CD4-positive, alpha-beta T cell treated with Interleukin-21 for 1 hour (primary cell): ENCODE data around the gene PCDHGA4.
"Not testable (repeated sequence)": the region's sequence is repeated elsewhere in the genome, so short reads cannot be mapped to it uniquely, and the experiment has no call there.

Experiments
- DNase-seq: peaks from one replicate; pipeline ENCODE4 v3.0.0-alpha.2; 2020

Gene PCDHGA4

DNA sequence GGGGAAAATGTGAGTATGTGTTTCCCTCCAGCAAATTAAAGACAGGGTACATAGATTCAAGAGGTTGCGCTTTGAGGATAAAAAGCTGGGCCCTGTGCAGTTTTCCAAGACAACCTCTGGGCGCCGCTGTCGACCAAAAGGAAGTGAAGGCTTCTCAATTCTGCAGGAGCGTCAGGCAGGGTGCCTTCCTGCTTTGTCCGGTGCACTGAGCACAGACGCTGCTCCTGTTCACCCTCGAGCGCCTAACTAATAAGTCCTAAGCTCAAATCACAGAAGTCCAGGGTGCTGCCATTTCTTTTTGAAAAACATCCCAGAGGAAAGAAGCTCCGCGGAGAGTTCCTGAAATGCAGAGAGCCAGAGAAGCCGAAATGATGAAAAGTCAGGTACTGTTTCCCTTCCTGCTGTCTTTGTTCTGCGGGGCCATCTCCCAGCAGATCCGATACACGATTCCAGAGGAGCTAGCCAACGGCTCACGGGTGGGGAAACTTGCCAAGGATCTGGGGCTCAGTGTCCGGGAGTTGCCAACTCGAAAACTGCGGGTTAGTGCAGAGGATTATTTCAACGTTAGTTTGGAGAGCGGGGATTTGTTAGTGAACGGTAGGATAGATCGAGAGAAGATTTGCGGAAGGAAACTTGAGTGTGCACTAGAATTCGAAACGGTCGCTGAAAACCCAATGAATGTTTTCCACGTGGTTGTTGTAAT lies 4.8 kb upstream of the PCDHGA4 start, which contains the start of gene PCDHGB1:
Gene PCDHGB1, plus strand, starts transcription at position 183 of the 703 bp plus-strand sequence. Its CDS starts 162 bp downstream, at position 345.
- peak; percentile 44 for DNase-seq

DNA sequence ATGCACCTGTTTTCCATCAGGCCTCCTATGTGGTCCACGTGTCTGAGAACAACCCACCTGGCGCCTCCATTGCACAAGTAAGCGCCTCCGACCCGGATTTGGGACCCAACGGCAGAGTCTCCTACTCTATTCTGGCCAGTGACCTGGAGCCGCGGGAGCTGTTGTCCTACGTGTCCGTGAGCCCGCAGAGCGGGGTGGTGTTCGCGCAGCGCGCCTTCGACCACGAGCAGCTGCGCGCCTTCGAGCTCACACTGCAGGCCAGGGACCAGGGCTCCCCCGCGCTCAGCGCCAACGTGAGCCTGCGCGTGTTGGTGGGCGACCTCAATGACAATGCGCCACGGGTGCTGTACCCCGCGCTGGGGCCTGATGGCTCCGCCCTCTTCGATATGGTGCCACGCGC lies 3.2 kb upstream of the PCDHGA4 start:
- DNase-seq, result no peak

DNA sequence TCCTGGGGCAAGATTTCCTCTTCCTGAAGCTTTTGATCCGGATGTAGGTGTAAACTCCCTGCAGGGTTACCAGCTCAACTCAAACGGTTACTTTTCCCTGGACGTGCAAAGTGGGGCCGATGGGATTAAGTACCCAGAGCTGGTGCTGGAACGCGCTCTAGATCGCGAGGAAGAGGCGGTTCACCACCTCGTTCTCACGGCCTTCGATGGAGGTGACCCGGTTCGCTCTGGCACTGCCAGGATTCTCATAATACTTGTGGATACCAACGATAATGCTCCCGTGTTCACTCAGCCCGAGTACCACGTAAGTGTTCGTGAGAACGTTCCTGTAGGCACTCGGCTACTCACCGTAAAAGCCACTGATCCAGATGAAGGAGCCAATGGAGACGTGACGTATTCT lies 820 bp downstream of the PCDHGA4 start:
- no peak for DNase-seq

DNA sequence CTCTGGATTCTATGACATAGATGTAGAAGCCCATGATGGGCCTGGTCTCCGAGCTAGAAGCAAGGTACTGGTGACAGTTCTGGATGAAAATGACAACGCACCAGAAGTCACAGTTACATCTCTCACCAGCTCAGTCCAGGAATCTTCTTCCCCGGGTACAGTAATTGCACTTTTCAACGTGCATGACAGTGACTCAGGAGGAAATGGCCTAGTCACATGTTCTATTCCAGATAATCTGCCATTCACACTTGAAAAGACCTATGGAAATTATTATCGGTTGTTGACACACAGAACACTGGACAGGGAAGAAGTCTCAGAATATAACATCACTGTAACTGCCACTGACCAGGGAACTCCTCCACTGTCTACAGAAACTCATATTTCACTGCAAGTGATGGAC lies 1.3 kb downstream of the PCDHGA4 start:
- DNase-seq, result no peak

DNA sequence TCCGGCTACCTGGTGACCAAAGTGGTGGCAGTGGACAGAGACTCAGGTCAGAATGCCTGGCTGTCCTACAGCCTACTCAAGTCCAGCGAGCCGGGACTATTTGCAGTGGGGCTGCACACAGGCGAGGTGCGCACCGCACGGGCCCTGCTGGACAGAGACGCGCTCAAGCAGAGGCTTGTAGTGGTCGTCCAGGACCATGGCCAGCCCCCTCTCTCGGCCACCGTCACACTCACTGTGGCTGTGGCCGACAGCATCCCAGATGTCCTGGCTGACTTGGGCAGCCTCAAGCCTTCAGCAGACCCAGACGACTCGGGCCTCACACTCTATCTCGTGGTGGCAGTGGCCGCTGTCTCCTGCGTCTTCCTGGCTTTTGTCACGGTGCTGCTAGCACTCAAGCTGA lies 2.1 kb downstream of the PCDHGA4 start:
- DNase-seq, result no peak

DNA sequence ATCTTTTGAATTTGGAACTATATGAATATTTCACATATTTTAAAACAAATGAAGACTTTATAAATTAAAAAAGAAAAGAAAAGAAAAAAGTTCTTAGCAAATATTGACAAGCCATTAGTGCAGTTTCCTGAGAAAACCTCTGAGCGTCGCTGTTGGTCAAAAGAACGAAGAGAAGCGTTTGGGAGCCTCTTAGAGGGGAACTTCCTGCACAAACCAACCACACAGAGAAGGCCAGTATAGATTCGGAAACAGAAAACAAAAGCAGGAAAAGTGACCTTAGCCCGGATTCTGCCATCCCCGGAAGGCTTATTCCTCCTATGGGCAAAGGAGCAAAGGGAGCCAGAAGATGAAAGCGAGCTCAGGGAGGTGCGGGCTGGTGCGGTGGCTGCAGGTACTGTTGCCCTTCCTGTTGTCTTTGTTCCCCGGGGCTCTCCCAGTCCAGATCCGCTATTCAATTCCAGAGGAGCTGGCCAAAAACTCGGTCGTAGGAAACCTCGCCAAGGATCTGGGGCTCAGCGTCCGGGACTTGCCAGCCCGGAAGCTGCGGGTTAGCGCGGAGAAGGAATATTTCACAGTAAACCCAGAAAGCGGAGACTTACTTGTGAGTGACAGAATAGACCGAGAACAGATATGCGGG lies 5.1 kb downstream of the PCDHGA4 start, which contains the start of gene PCDHGB2:
Gene PCDHGB2, plus strand, starts transcription at position 205 of the 637 bp plus-strand sequence. Its CDS starts 142 bp downstream, at position 347.
- DNase-seq, result peak; percentile 50

DNA sequence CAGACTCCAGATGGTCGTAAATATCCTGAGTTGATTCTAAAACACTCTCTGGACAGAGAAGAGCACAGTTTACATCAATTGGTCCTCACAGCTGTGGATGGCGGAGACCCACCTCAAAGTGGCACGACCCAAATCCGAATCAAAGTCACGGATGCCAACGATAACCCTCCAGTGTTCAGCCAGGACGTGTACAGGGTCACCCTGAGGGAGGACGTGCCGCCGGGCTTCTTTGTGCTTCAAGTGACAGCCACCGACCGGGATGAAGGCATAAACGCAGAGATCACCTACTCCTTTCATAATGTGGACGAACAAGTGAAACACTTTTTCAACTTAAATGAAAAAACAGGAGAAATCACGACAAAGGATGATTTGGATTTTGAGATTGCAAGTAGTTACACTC lies 5.9 kb downstream of the PCDHGA4 start:
- no peak for DNase-seq

DNA sequence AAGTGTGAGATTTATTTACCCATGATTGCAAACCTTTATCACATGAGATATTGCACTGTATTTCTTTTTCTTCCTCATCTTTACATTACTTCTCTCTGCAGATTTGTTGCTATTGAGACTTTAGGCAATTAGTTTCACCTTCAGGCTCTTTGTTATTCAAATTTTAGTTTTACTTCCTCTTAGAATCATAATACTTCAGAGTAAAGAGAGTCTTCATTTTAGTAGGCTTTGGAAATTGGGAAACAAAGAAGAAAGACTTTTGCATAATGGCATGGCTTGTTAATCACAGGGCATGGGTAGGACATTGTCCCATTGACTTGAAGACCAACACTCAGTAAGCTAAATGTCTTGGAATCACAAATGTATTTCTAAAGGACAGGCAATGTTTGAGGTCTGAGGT lies 7.9 kb downstream of the PCDHGA4 start:
- no peak for DNase-seq

DNA sequence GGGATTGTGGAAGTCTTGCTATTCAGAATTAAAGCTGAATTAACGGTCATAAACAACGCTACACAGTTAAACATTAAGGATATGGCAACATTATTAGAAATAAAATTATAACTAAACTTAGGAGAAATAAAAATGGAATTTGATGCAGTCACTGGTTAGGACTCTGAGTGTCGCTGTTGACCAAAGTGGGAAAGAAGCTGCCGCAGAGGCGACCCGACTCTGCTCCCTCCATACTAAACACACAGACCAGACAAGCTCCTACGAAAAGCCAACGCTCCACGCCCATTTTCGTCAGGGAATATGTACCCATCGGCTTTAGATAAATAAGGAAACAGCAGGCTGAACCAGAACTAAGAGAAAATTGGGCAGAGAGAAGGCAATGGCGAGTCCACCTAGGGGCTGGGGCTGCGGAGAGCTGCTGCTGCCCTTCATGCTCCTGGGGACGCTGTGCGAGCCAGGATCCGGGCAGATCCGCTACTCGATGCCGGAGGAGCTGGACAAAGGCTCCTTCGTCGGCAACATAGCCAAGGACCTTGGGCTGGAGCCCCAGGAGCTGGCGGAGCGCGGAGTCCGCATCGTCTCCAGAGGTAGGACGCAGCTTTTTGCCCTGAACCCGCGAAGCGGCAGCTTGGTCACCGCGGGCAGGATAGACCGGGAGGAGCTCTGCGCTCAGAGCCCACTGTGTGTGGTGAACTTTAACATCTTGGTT lies 9.3 kb downstream of the PCDHGA4 start, which contains the start of gene PCDHGA5:
Gene PCDHGA5, plus strand, starts transcription at position 211 of the 709 bp plus-strand sequence. Its CDS starts 169 bp downstream, at position 380.
- no peak for DNase-seq

DNA sequence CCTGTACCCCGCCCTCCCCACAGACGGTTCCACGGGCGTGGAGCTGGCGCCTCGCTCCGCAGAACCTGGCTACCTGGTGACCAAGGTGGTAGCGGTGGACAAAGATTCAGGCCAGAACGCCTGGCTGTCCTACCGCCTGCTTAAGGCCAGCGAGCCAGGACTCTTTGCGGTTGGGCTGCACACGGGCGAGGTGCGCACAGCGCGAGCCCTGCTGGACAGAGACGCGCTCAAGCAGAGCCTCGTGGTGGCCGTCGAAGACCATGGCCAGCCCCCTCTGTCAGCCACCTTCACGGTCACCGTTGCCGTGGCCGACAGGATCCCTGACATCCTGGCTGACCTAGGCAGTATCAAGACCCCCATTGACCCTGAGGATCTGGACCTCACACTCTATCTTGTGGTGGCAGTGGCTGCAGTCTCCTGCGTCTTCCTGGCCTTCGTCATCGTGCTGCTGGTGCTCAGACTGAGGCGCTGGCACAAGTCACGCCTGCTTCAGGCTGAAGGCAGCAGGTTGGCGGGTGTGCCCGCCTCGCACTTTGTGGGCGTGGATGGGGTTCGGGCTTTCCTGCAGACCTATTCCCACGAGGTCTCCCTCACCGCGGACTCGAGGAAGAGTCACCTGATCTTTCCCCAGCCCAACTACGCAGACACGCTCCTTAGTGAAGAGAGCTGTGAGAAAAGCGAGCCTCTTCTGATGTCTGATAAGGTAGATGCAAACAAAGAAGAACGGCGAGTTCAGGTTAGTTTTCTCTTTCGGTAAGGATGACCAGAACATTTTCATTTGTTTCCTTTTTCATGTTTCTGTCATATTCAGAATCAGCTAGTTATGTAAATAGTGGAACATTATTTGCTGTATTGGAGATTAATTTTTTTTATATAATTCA lies 11.4 kb downstream of the PCDHGA4 start:
- DNase-seq, result no peak

DNA sequence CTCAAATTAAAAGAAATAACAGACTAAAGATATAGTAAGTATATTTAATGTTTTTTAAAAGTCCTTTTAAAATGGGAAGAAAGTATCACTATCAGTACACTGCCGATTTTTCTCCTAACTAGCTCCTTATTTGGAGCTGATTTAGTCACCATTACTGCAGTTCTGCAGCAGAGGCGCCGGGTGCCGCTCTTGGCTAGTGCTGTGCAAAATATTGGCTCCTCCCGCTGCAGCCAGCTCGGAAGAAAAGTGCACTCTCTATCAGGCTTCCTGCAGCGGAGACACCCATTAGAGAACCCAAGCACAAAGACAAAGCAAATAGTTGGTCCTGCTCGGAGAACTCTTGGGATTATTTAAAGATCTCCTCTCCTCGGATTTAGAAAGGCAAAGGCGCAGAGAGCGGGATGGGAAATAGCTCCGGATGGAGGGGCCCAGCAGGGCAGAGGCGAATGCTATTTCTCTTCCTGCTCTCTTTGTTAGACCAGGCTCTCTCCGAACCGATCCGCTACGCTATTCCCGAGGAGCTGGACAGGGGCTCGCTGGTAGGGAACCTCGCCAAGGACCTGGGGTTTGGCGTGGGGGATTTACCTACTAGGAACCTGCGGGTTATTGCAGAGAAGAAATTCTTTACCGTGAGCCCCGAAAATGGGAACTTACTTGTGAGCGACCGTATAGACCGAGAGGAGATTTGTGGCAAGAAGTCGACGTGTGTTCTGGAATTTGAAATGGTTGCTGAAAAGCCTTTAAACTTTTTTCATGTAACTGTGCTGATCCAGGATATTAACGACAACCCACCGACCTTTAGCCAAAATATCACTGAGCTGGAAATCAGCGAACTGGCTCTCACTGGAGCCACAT lies 15.4 kb downstream of the PCDHGA4 start, which contains the start of gene PCDHGB3:
Gene PCDHGB3, plus strand, starts transcription at position 249 of the 855 bp plus-strand sequence. Its CDS starts 153 bp downstream, at position 402.
- DNase-seq, result peak; percentile 49

DNA sequence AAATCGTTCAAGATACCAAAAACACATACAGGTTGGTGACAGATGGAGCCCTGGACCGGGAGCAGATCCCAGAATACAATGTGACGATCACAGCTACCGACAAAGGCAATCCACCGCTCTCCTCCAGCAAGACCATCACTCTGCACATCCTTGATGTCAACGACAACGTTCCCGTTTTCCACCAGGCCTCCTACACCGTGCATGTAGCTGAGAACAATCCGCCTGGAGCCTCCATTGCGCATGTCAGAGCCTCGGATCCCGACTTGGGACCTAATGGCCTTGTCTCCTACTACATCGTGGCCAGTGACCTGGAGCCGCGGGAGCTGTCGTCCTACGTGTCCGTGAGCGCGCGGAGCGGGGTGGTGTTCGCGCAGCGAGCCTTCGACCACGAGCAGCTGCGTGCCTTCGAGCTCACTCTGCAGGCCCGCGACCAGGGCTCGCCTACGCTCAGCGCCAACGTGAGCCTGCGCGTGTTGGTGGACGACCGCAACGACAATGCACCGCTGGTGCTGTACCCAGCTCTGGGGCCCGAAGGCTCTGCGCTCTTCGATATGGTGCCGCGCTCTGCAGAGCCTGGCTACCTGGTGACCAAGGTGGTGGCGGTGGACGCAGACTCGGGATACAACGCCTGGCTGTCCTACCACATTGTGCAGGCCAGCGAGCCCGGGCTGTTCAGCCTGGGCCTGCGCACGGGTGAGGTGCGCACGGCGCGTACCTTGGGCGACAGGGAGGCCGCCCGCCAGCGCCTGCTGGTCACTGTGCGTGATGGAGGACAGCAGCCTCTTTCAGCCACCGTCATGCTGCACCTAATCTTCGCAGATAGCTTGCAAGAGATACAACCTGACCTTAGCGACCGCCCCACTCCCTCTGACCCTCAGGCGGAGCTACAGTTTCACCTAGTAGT lies 17.0 kb downstream of the PCDHGA4 start:
- no peak for DNase-seq

DNA sequence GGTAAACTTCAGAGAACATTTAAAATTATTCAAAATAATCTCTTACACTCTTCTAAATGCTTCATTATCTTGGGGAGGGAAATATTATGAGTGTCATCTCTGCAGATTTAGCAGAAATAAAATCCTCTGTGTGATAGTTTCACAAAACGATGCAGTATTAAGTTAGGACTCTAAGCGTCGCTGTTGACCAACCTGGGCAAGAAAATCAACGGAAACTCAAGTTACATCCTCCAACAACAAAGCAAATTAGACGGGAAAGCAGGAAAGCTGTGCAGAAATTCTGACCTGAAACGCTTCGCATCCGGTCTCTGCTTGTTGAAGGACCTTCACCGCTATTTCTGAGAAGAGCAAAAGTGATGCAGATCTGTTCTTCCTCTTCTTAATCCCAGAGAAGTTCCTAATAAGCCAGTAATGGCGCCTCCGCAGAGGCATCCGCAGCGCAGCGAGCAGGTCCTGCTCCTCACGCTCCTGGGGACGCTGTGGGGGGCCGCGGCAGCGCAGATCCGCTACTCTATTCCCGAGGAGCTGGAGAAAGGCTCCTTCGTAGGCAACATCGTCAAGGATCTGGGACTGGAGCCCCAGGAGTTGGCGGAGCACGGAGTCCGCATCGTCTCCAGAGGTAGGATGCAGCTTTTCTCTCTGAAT lies 19.0 kb downstream of the PCDHGA4 start, which contains the start of gene PCDHGA6:
Gene PCDHGA6, plus strand, starts transcription at position 219 of the 645 bp plus-strand sequence. Its CDS starts 193 bp downstream, at position 412.
- no peak for DNase-seq

DNA sequence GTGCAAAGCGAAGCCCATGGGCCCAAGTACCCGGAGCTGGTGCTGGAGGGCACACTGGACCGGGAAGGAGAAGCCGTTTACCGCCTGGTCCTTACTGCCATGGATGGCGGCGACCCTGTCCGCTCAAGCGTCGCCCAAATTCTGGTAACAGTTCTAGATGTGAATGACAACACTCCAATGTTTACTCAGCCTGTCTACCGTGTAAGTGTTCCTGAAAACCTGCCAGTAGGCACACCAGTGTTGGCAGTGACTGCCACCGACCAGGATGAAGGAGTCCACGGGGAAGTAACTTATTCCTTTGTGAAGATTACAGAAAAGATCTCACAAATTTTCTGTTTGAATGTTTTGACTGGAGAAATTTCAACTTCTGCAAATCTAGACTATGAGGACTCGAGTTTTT lies 19.8 kb downstream of the PCDHGA4 start:
- DNase-seq, result no peak

DNA sequence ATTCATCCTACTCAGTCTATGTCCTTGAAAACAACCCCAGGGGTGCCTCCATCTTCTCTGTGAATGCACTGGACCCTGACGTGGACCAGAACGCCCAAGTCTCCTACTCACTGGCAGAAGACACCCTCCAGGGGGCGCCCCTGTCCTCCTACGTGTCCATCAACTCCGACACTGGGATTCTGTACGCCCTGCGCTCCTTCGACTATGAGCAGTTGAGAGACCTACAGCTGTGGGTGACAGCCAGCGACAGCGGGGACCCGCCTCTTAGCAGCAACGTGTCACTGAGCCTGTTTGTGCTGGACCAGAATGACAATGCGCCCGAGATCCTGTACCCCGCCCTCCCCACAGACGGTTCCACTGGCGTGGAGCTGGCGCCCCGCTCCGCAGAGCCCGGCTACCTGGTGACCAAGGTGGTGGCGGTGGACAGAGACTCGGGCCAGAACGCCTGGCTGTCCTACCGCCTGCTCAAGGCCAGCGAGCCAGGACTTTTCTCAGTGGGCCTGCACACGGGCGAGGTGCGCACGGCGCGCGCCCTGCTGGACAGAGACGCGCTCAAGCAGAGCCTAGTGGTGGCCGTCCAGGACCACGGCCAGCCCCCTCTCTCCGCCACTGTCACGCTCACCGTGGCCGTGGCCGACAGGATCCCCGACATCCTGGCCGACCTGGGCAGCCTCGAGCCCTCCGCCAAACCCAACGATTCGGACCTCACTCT lies 20.8 kb downstream of the PCDHGA4 start:
- not testable (repeated sequence) for DNase-seq

DNA sequence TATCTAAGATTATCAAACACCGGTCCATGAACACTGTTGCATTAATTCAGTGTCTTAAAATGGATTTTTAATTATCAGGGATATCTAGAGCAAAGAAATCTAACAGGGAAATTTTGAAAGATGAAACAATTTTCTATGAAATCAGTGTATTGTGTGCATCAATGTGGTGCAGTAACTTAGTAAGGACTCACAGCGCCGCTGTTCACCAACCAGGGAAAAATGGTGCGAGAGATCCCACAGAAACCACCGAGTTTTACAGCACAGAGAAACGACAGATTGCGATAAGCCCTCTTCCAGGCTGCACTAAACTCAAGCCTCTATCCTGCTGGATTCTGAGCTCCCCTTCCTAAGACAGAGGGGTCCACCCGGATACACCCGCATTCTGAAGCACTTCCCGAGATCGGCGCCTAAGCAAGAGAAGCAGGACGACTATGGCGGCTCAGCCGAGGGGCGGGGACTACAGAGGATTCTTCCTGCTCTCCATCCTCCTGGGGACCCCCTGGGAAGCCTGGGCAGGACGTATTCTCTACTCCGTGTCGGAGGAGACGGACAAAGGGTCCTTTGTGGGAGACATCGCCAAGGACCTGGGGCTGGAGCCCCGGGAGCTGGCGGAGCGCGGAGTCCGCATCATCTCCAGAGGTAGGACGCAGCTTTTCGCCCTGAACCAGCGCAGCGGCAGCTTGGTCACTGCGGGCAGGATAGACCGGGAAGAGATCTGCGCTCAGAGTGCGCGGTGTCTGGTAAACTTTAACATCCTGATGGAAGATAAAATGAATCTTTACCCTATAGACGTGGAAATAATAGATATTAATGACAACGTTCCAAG lies 27.9 kb downstream of the PCDHGA4 start, which contains the start of gene PCDHGA7:
Gene PCDHGA7, plus strand, starts transcription at position 274 of the 826 bp plus-strand sequence. Its CDS starts 158 bp downstream, at position 432.
- no peak for DNase-seq

DNA sequence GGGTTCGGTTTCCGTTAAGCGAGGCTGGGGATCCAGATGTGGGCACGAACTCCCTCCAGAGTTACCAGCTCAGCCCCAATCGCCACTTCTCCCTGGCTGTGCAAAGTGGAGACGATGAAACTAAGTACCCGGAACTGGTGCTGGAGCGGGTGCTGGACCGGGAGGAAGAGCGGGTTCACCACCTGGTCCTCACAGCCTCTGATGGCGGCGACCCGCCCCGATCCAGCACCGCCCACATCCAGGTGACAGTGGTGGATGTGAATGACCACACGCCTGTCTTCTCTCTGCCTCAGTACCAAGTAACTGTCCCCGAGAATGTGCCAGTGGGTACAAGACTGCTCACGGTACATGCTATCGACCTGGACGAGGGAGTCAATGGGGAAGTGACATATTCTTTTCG lies 28.5 kb downstream of the PCDHGA4 start:
- no peak for DNase-seq
